ENCODE results near the gene PRKD2.

DNA sequence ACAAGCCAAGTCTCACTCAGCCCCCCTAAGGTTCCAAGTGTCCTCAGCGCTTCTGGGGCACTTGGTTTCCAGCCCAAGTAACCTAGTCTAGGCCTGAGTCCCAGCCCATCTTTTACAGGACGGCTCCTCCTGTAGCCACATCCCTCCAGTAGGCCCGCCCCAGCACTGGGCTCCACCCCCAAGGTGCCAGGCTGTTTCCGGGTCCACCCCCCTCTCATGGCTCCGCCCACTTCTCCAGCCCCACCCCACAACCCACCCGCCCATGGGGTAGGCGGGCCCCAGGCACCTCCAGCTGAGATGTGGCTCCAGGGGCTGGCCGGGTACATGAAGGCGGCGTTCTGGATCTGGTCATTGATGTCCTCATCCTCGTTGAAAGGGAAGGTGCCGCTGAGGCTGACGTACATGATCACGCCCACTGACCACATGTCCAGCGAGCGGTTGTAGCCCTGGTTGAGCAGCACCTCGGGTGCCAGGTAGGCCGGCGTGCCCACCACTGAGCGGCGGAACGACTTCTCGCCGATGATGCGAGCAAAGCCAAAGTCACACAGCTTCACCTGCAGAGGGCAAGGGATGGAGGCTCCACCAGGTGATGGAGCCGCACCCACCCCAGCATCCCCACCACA lies 38.7 kb downstream of the PRKD2 start:
- no peak for TF ChIP-seq POLR2A (IDR thresholded peaks at IDR 0.05)
- TF ChIP-seq, protein P1, sequence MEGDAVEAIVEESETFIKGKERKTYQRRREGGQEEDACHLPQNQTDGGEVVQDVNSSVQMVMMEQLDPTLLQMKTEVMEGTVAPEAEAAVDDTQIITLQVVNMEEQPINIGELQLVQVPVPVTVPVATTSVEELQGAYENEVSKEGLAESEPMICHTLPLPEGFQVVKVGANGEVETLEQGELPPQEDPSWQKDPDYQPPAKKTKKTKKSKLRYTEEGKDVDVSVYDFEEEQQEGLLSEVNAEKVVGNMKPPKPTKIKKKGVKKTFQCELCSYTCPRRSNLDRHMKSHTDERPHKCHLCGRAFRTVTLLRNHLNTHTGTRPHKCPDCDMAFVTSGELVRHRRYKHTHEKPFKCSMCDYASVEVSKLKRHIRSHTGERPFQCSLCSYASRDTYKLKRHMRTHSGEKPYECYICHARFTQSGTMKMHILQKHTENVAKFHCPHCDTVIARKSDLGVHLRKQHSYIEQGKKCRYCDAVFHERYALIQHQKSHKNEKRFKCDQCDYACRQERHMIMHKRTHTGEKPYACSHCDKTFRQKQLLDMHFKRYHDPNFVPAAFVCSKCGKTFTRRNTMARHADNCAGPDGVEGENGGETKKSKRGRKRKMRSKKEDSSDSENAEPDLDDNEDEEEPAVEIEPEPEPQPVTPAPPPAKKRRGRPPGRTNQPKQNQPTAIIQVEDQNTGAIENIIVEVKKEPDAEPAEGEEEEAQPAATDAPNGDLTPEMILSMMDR (IDR thresholded peaks at IDR 0.05), result no peak

Data from esophagus squamous epithelium (tissue), 4 donors.